Epidermal melanocyte (primary cell): ENCODE measurements around the gene CCDC157.
A peak's percentile ranks its signal among the peaks of the same experiment; 100 is the strongest.
"Not testable (repeated sequence)": the region's sequence is repeated elsewhere in the genome, so short reads cannot be mapped to it uniquely, and the experiment has no call there.

Source experiments
- DNase-seq: peaks from one replicate; pipeline ENCODE4 v3.0.0; 2011; ENCODE audit warnings: low spot score; ENCODE audit not compliant: insufficient read length

The CCDC157 gene

DNA sequence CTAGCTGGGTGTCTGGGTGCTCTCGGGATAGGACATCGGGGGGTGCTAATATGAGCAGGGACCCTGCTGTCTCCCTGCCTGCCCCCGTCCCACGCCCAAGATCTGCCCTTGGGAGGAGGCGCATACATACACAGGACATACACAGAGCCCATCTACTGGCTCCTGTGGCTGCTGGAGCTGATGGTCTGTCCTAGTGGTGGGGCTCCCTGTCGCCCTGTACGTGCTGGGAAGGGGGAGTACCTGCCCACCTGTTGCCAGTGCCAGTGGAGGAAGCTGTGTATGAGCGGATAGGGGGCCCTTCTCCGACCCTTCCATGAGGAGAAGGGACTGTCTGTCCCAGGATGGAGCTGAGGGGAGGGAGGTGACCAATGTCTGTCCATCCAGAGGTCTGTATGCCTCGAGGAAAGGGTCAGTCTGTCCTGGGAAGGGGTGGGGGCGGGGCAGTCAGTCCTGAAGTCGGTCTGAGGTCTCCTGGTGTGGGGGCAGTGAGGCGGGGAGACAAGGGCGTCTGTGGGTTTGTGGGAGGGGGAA lies 31.0 kb upstream of the CCDC157 start:
- no peak for DNase-seq

DNA sequence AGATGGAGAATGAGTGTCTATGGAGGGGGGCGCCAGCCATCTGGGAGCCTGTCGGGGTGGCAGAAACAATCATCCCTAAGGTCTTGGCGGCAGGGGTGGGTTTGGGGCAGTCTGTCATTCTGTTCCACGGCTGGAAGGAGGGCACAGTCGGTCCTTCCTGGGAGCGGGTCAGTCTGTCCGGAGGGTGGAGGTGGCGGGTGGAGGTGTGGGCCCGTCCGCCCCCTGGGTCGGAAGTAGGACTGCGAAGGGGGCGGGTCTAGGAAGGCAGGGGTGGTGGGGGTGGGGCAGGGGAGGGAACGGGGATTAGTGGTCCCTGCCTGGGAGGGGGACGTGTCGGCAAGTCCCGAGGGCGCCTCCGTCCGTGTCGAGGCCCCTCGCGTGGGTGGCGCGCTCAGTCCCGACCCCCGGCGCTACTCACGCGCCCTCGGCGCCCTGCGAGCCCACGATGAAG lies 30.5 kb upstream of the CCDC157 start:
- no peak for DNase-seq

GRCh38 chr22:30326706-30327362 lies 30.0 kb upstream of the CCDC157 start, which contains the start of gene TBC1D10A:
TBC1D10A (minus strand) TSS chr22:30326941; CDS start chr22:30326881, 60 bp downstream.
- peak; percentile 87 for DNase-seq

- no peak for DNase-seq
Measured at GRCh38 chr22:30327864-30328345, 28.9 kb upstream of the CCDC157 start.

GRCh38 chr22:30328466-30329049 lies 28.2 kb upstream of the CCDC157 start:
- no peak for DNase-seq

- DNase-seq: peak; percentile 72
Measured at GRCh38 chr22:30332551-30332950, 24.3 kb upstream of the CCDC157 start.

GRCh38 chr22:30332994-30333706 lies 23.7 kb upstream of the CCDC157 start:
- no peak for DNase-seq

DNA sequence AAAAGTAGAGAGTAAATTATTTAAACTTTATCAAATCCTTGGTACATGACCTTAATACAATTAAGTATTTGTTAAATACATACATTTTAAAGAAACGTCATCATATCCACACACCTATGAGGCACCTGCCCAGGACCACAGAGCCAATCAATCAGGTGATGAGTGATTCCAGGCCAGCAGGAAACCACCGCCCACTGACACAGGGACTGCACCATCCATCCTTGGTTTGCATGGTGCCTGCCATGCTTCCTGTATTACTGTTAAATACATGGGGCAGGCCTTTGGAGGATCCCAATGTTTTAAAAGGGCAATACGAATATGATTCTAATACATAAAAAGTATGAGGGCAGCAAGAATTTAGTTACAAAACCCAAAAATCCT lies 23.1 kb upstream of the CCDC157 start:
- DNase-seq: no peak

GRCh38 chr22:30334646-30335045 lies 22.2 kb upstream of the CCDC157 start:
- no peak for DNase-seq

DNA sequence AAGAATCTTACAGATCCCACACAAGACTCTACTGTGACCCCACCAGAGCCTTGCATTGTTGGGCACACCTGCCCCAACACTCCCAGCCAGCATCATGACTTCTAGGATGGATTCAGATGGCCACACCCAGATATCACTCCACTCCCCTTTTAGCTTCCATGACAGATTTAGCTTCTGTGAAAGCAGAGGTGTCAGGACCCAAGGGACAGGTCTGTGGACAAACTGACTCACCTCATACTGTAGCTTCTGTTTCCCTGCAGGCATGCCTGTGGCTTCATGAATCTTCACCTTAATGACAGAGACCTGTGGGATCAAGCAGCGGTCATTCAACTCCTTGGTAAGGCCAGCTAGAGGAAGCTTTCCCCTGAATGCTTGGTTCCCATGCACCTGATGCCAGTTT lies 21.6 kb upstream of the CCDC157 start:
- no peak for DNase-seq

DNA sequence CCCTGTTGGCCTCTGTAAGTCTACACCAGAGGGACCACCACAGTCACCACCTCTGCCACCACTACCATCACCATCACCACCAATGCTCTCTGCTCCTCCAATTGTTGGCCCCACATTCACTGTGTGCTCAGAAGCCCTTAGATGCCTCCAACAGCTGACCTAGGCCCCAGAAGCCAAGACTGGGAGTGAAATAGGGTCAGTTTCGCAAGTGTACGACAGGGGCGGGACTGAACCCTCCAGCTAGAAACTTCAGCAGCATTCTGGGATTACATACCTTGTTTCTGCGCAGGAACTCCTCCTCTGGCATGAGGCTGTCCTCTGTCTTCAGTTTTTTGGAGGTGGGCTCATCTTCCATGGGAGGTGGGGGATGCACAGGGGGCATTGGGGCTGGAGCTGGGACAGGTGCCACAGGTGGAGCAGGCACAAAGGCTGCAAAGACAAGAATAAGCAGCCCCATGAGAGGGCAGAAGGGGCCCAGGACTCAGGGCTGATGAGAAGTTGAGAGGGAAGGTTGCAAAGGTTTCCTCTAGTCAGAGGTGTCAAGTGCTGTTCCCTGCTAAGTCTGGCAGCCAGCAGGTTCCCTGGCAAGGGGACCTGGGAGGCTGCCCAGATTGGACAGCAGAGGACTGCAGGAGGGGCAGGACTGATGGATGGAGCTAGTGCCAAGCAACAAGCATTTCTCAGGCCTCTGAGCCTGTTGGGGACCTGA lies 19.9 kb upstream of the CCDC157 start:
- DNase-seq: no peak

- DNase-seq: no peak
Measured at GRCh38 chr22:30337461-30337778, 19.4 kb upstream of the CCDC157 start.

- not testable (repeated sequence) for DNase-seq
Measured at GRCh38 chr22:30338341-30338740, 18.5 kb upstream of the CCDC157 start.

GRCh38 chr22:30338802-30339201 lies 18.0 kb upstream of the CCDC157 start:
- no peak for DNase-seq

DNA sequence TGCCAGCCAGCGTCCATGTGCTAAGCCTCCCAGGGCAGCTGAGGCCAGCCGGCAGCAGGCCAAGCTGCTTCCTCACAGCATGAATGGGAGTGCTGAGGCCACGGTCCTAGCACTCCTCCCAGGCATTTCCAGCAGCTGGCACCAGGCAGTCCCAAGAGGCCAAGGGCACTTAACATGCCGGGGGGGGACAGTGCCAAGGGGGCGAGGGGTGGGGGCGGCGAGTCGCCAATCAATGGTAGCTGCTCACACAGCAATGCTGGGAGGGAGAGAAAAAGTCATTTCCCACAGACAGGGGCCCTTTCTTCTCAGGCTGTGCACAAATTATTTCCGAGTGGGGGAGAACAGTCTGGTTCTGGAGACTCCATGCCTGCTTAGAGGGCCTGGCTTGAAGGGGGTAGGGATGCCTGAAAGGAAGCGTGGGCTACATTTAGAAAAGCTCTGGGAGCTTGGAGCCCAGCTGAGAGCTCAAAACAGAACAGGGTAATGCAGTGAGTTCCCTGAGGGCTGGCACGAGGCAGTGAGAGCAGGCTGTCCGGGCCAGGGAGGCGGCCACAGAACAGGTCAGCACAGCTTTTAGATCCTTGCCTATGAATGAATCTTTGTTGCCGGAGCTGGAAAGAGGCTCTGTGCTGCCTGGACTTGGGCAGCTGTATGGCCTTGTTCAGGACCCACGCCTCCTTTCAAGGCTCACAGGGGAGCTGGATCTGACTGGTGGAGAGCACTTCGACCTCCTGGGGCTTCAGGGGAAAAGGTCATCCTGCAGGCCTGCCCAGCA lies 15.7 kb upstream of the CCDC157 start:
- DNase-seq: peak; percentile 86

DNA sequence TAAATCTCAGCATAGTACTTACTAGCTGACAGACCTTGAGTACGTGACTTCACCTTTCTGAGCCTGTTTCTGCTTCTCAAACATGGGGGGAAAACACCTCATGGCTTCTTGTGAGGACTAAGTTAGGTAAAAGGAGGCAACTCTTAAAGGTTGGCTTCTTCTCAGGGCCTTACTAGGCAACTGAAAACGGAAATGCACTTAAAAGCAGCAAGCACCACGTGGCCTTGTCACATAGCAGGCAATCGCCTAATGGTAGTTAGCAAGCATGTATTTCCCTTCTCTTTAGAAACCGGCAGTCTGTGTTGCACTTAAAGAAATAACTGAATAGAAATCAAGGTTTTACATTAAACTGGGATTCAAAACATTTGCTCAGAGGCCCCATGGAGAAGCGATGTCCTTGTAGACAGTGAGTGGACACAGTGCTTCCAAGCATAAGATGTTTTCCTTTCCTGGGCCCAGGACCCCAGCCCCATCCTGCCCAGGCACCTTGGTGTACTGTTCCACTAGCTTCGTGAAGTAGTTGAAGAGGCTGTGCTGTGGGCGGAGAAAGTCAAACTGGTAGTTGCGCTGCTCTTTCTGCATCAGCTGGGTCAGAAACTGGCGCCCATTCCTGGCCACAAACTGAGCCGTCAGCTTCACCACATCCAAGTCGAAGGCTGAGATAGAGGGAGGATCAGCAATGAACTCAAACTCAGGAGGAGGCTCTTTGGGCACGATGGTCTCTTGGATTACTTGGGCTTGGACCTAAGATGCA lies 12.2 kb upstream of the CCDC157 start:
- DNase-seq: no peak

DNA sequence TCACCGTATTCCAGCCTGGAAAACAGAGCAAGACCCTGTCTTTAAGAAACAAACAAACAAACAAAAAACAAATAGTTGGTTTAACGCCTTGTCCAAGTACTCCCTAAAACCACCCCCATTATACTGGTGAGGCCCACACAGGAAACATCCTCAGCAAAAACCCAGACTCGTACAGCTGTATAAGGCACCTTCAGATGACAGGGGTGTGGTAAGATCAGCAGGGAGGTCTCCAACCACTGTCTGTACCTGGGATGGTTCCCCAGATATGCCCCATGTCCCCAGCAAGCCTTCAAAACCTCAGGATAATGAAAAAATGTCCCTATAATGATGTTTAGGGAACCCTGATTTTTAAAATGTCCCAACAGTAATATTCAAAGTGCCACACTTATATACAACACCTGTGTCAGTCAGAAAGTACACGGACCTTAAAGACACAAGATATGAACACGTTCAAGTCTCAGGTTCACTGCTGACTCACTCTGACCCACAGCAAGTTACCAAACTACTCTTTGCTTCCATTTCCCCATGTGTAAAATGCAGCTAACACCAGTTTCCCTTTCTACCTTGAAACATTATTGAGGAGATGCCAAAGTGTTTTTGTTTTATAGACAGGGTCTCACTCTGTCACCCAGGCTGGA lies 9.4 kb upstream of the CCDC157 start:
- no peak for DNase-seq

DNA sequence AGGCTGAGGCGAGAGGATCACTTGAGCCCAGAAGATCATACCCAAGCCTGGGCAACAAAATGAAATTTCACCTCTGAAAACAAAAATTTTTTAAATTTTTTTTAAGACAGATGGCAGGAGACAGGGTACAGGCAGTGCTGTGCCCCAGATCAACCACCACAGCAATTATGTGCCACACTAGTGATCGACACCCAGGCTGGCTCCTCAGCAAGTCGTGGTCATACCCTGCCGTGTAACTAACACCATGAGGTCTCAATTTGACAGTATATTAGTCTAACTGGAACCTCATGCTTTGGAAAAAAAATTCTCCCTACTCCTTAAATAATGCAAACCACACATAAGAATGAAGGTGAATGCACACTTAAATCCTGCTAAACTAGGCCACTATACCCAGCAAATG lies 8.4 kb upstream of the CCDC157 start:
- no peak for DNase-seq

- DNase-seq: peak; percentile 58
Measured at GRCh38 chr22:30348809-30349208, 8.0 kb upstream of the CCDC157 start.

- no peak for DNase-seq
Measured at GRCh38 chr22:30351226-30351625, 5.6 kb upstream of the CCDC157 start.
